ENCODE results near the gene CSRP3. TPM values are rescaled to one million over a fixed set of nuclear protein-coding genes. Genes with fewer than 3 reads are reported as not detected.

The CSRP3 gene
- total and polyA plus RNA-seq, 4 donors = 0.08 TPM; not detected in 3

GRCh38 chr11:19237813-19238212, 36.0 kb upstream of the CSRP3 start:
- Histone ChIP-seq H3K9me3 (ENCODE audit: control insufficient read depth in 4 of 4, low read length in 3 of 4) (no peaks in the 10 kb centered on the region), H3K4me1 (ENCODE audit: control insufficient read depth in 4 of 4, insufficient read depth in 4 of 4, low read length in 3 of 4) (peaks cover 6 to 22% (median 18%) of the 10 kb centered on the region in 4 donors), H3K9ac (ENCODE audit: low read depth in 1 of 2, low read length in 2 of 2) (no peak overlapping the region), H3K27ac (ENCODE audit: low read depth in 1 of 2, low read length in 2 of 2) (no peak overlapping the region), H3K4me3 (ENCODE audit: low read depth in 1 of 3, low read length in 3 of 3) (no peak overlapping the region), H3K27me3 (ENCODE audit: control insufficient read depth in 4 of 4, insufficient read depth in 4 of 4, low read length in 3 of 4) (peaks cover 0 to 3% (median 2%) of the 10 kb centered on the region in 4 donors), H3K36me3 (ENCODE audit: control insufficient read depth in 4 of 4, insufficient read depth in 3 of 4, low read depth in 1 of 4, low read length in 3 of 4) (no peaks in the 10 kb centered on the region)
- DNase-seq (ENCODE audit: low spot score) = peak; percentile 45
- TF ChIP-seq REST (IDR thresholded peaks at IDR 0.05) (no peak), MAX (IDR thresholded peaks at IDR 0.05) (no peak), RXRA (IDR thresholded peaks at IDR 0.05) (no peak), CTCF (IDR thresholded peaks at IDR 0.05; ENCODE audit: low read depth, low read length, missing input control) (no peak), RAD21 (IDR thresholded peaks at IDR 0.05) (no peak), SP1 (IDR thresholded peaks at IDR 0.05) (no peak), FOXA2 (IDR thresholded peaks at IDR 0.05) (no peak)
- 56% methylated on average over 5 of the region's 5 CpGs for WGBS

GRCh38 chr11:19237381-19237780, 35.6 kb upstream of the CSRP3 start:
- H3K27me3 ChIP-seq (ENCODE audit: control insufficient read depth in 4 of 4, insufficient read depth in 4 of 4, low read length in 3 of 4) = peaks cover 0 to 3% (median 2%) of the 10 kb centered on the region in 4 donors
- no peak overlapping the region for H3K9ac ChIP-seq (ENCODE audit: low read depth in 1 of 2, low read length in 2 of 2)
- 89% methylated on average over 8 of the region's 8 CpGs for WGBS
- no peak overlapping the region for H3K4me3 ChIP-seq (ENCODE audit: low read depth in 1 of 3, low read length in 3 of 3)
- H3K9me3 ChIP-seq (ENCODE audit: control insufficient read depth in 4 of 4, low read length in 3 of 4) = no peaks in the 10 kb centered on the region
- no peak for DNase-seq (ENCODE audit: low spot score)
- H3K36me3 ChIP-seq (ENCODE audit: control insufficient read depth in 4 of 4, insufficient read depth in 3 of 4, low read depth in 1 of 4, low read length in 3 of 4) = no peaks in the 10 kb centered on the region
- TF ChIP-seq ATF3 (IDR thresholded peaks at IDR 0.05) (no peak), MAX (IDR thresholded peaks at IDR 0.05) (no peak), JUND (IDR thresholded peaks at IDR 0.05) (no peak), EGR1 (IDR thresholded peaks at IDR 0.05; ENCODE audit: low read depth in 2 of 2) (no peak), YY1 (IDR thresholded peaks at IDR 0.05) (no peak), NR2F2 (IDR thresholded peaks at IDR 0.05) (no peak), HNF4A (conservative IDR thresholded peaks at IDR 0.05) (no peak), TAF1 (conservative IDR thresholded peaks at IDR 0.05) (no peak), GABPA (IDR thresholded peaks at IDR 0.05 in 1 of 2, conservative IDR thresholded peaks at IDR 0.05 in 1 of 2) (no peak)
- H3K4me1 ChIP-seq (ENCODE audit: control insufficient read depth in 4 of 4, insufficient read depth in 4 of 4, low read length in 3 of 4) = peaks cover 5 to 19% (median 16%) of the 10 kb centered on the region in 4 donors
- no peak overlapping the region for H3K27ac ChIP-seq (ENCODE audit: low read depth in 1 of 2, low read length in 2 of 2)

All from liver (tissue), 9 donors.